HCT116 (cell line): ENCODE results near the gene EVX2. TPM values are rescaled to one million over a fixed set of nuclear protein-coding genes. Genes with fewer than 3 reads are reported as not detected.

Source experiments
- ATAC-seq: fragments of 200-7000 bp; cut with Tn5 transposase; 2 replicates; pipeline ENCODE4 v1.9.1; 2020; ENCODE audit warnings: mild to moderate bottlenecking, moderate library complexity
- BruUV-seq: library from RNA; stranded (reverse); fragments of 400-500 nt; replicated peaks from 2 replicates; lab custom pipeline; 2021; lab: Mats Ljungman, UMichigan
- CTCF ChIA-PET: fragments of 300-600 bp; sonication (Branson Sonifier 250); formaldehyde crosslinking; loops from one replicate; lab custom pipeline; 2021; ENCODE audit warnings: antibody characterized with exemption; lab: Charles Lee
- POLR2A ChIA-PET: fragments of 300-600, 350-600 bp; sonication (Branson Sonifier 250); formaldehyde crosslinking; loops from one replicate; lab custom pipeline; 2021; ENCODE audit warnings: antibody characterized with exemption; lab: Charles Lee
- RAD21 ChIA-PET, 2 experiments: fragments of 300-600 bp; sonication (Branson Sonifier 250); formaldehyde crosslinking; loops; one replicate each; lab custom pipeline; 2023; ENCODE audit warnings: low total read pairs in 2 of 2; ENCODE audit not compliant: uncharacterized antibody in 2 of 2, unreplicated experiment in 2 of 2, low non-redundant PET in 1 of 2; lab: Charles Lee
- DNase-seq: peaks from one replicate; pipeline ENCODE4 v3.0.0-alpha.2; 2010; ENCODE audit warnings: low read depth, low spot score
- H2AFZ ChIP-seq: fragments of 200-600 bp; shearing (Covaris generic), sonication (generic); 2 replicates; pipeline ENCODE4 v1.6.1; 2017; ENCODE audit warnings: low read depth, mixed run types, mixed read lengths, antibody characterized with exemption, low read length; ENCODE audit not compliant: poor library complexity, severe bottlenecking
- H3K27ac ChIP-seq: 2 replicates; pipeline ENCODE4 v1.5.1; 2012; ENCODE audit warnings: low read depth, low read length
- H3K27me3 ChIP-seq: fragments of 200-600 bp; sonication (generic); 2 replicates; pipeline ENCODE4 v1.6.1; 2016; ENCODE audit warnings: mixed run types, low read length, mixed read lengths; ENCODE audit not compliant: insufficient read depth
- H3K36me3 ChIP-seq, 2 experiments: fragments of 200-500 bp in 1 of 2; fragments of 200-600 bp in 1 of 2; sonication (Bioruptor generic) in 1 of 2; sonication (generic) in 1 of 2; 2 replicates each; pipeline versions ENCODE4 v1.5.1 to v1.6.1; 2014 to 2016; ENCODE audit warnings: low read length in 2 of 2, inconsistent platforms in 1 of 2, mixed read lengths in 1 of 2, mixed run types in 1 of 2; ENCODE audit not compliant: insufficient read depth in 2 of 2, control insufficient read depth in 1 of 2
- H3K4me1 ChIP-seq, 2 experiments: fragments of 200-600 bp in 1 of 2; sonication (generic) in 1 of 2; 2 replicates each; pipeline versions ENCODE4 v1.5.1 to v1.6.1; 2012 to 2017; ENCODE audit warnings: low read length in 2 of 2, inconsistent platforms in 1 of 2, mild to moderate bottlenecking in 1 of 2, mixed read lengths in 1 of 2, mixed run types in 1 of 2, moderate library complexity in 1 of 2; ENCODE audit not compliant: insufficient read depth in 2 of 2, control insufficient read depth in 1 of 2
- H3K4me2 ChIP-seq: fragments of 200-600 bp; sonication (generic); 2 replicates; pipeline ENCODE4 v1.6.1; 2017; ENCODE audit warnings: mixed run types, low read length, mixed read lengths
- H3K4me3 ChIP-seq, 2 experiments: fragments of 200-600 bp in 1 of 2; sonication (generic) in 1 of 2; replicated peaks in 1 of 2; 2 replicates each; pipeline ENCODE4 v1.5.1; 2011 to 2016; ENCODE audit warnings: low read length in 2 of 2, control low read depth in 1 of 2, low read depth in 1 of 2, mild to moderate bottlenecking in 1 of 2, mixed read lengths in 1 of 2, mixed run types in 1 of 2
- H3K79me2 ChIP-seq: fragments of 200-600 bp; sonication (generic); 2 replicates; pipeline ENCODE4 v1.6.1; 2017; ENCODE audit warnings: mild to moderate bottlenecking, mixed run types, low read length, moderate library complexity, mixed read lengths; ENCODE audit not compliant: insufficient read depth
- H3K9ac ChIP-seq: fragments of 200-600 bp; sonication (generic); 2 replicates; pipeline ENCODE4 v1.6.1; 2016; ENCODE audit warnings: low read length, mixed read lengths
- H3K9me2 ChIP-seq: fragments of 200-600 bp; sonication (generic), shearing (Covaris generic); 2 replicates; pipeline ENCODE4 v1.6.1; 2017; ENCODE audit warnings: mixed run types, mild to moderate bottlenecking, moderate library complexity; ENCODE audit not compliant: insufficient read depth
- H3K9me3 ChIP-seq, 2 experiments: fragments of 200-500 bp in 1 of 2; fragments of 200-600 bp in 1 of 2; sonication (Bioruptor generic) in 1 of 2; sonication (generic) in 1 of 2; 2 replicates each; pipeline ENCODE4 v1.6.1; 2014 to 2017; ENCODE audit warnings: low read length in 2 of 2, mixed read lengths in 2 of 2, inconsistent platforms in 1 of 2, low read depth in 1 of 2, mild to moderate bottlenecking in 1 of 2, mixed run types in 1 of 2, moderate library complexity in 1 of 2; ENCODE audit not compliant: control insufficient read depth in 1 of 2, insufficient read depth in 1 of 2
- H4K20me1 ChIP-seq: fragments of 200-600 bp; sonication (generic), shearing (Covaris generic); 2 replicates; pipeline ENCODE4 v1.6.1; 2017; ENCODE audit warnings: mixed run types, mild to moderate bottlenecking, moderate library complexity; ENCODE audit not compliant: insufficient read depth
- CBX3 ChIP-seq: IDR thresholded peaks from 2 replicates; pipeline ENCODE4 v1.6.1; 2012; ENCODE audit warnings: low read depth
- CEBPB ChIP-seq: IDR thresholded peaks from 2 replicates; pipeline ENCODE4 v1.6.1; 2012; ENCODE audit warnings: low read depth
- ELF1 ChIP-seq: IDR thresholded peaks from 2 replicates; pipeline ENCODE4 v1.6.1; 2012; ENCODE audit warnings: low read depth, borderline replicate concordance
- EZH2 ChIP-seq: fragments of 200-600 bp; sonication (generic); IDR thresholded peaks from 2 replicates; pipeline ENCODE4 v1.6.1; 2017; ENCODE audit warnings: antibody characterized with exemption, mixed run types
- EZH2phosphoT487 ChIP-seq: fragments of 200-600 bp; IDR thresholded peaks from 2 replicates; pipeline ENCODE4 v1.6.1; 2018; ENCODE audit warnings: antibody characterized with exemption, borderline replicate concordance
- JUND ChIP-seq: IDR thresholded peaks from 2 replicates; pipeline ENCODE4 v1.6.1; 2012
- RAD21 ChIP-seq: IDR thresholded peaks from 2 replicates; pipeline ENCODE4 v1.6.1; 2012; ENCODE audit warnings: low read depth, mild to moderate bottlenecking
- SIN3A ChIP-seq: IDR thresholded peaks from 2 replicates; pipeline ENCODE4 v1.6.1; 2012; ENCODE audit warnings: low read depth
- SP1 ChIP-seq: IDR thresholded peaks from 2 replicates; pipeline ENCODE4 v1.6.1; 2012; ENCODE audit warnings: low read depth
- TCF7L2 ChIP-seq: IDR thresholded peaks from 2 replicates; pipeline ENCODE4 v1.7.0; 2011; ENCODE audit warnings: borderline replicate concordance, inconsistent platforms; ENCODE audit not compliant: insufficient read depth, insufficient read length; ENCODE audit errors: extremely low read depth
- YY1 ChIP-seq: IDR thresholded peaks from 2 replicates; pipeline ENCODE4 v1.6.1; 2011; ENCODE audit warnings: low read length, low read depth, moderate library complexity, mild to moderate bottlenecking; ENCODE audit not compliant: insufficient replicate concordance; ENCODE audit errors: extremely low read depth
- intact Hi-C: fragments of 100-400 bp; cut with micrococcal nuclease; formaldehyde crosslinking; loops from 2 replicates; pipeline ENCODE4 v1.10.0; 2022
- total RNA-seq: library from RNA; stranded (reverse); gene quantifications from one replicate; pipeline ENCODE4 v1.2.1, GENCODE V29; 2021; ENCODE audit not compliant: unreplicated experiment
- TF ChIP-seq, protein P1 (sequence below), 3 experiments: fragments of 200-600 bp in 1 of 3; sonication (generic) in 1 of 3; IDR thresholded peaks in 2 of 3; conservative IDR thresholded peaks in 1 of 3; 2 replicates each; pipeline ENCODE4 v1.5.1; 2012 to 2017; ENCODE audit warnings: low read depth in 2 of 3, low read length in 2 of 3, antibody characterized with exemption in 1 of 3, borderline replicate concordance in 1 of 3, control low read depth in 1 of 3, mild to moderate bottlenecking in 1 of 3, mixed read lengths in 1 of 3, mixed run types in 1 of 3, moderate library complexity in 1 of 3; ENCODE audit not compliant: insufficient read depth in 1 of 3

The EVX2 gene
- total RNA-seq, 1 experiment from 2014 or later, result not detected

DNA sequence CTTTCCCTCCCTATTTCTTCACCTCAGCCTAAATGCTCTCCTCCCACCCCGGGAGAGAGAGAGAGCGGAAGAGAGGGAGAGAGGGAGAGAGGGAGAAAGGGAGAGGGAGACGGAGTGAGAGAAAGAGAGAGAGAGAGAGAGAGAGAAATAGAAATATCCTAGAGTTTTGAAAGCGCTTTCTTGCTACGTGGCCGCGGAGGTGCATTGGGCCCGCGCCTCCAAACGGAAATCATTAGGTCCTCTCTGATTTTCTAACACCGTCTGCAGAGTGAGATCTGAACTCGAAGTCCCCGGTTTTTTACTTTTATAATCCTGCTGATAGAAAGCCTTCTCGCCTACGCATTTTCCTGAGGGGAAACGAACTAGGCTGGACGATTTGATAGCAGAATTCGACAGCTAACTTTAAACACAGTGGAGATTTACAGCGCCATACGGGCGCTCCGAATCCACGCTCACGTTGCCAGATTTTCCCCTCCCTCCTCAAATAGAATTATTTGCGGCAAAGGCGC lies 903 bp upstream of the EVX2 start (continued):
- TF ChIP-seq JUND (no peak), EZH2 (no peak), TCF7L2 (no peak), SIN3A (no peak), EZH2phosphoT487 (no peak), CEBPB (no peak), SP1 (no peak)

DNA sequence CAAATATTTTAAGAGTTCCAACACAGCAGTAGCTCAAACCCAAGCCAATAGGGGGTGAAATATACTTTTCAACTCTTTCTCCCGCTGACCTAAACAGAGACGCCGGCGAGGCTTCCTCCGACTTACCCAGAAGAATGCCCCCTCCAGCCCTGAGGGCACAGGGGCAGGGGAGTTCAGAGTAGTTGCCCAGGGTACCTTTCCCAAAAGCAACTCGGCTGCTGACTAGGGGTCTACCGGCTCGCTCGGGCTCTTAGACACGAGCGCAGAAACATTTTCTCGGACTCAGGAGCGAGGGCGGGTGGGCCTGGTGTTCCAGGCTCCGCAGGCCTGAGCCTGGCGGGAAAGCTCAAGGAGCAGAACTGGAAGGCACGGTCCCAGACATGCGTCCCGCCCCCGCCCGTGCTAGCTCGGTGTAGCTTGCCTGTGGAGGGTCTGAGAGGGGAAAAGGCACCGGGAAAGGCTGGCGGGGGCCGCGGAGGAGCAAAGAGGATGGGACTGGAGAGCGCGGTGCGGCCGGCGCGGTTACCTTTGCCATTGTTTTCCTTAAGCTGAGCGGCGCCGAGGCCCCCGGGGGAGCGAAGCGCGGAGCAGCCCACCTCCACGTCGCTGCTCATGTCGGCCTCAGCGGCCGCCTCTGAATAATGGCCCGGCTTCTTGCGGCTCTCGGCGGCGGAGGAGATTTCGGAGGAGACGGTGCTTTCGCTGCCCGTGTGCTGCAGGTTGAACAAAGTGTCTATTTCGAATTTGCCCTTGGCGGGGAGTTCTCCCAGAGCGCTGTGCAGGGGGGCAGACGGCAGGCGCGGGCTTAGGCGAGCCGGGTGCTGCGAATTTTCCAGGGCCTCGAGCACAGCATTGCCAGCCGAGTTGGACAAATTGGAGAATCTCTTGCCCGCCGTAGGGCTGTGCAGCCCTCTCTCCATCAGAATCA lies 674 bp downstream of the EVX2 start:
- DNase-seq (no peak), ATAC-seq (no peak)
- Histone ChIP-seq H3K9me2 (no peaks in the 10 kb centered on the region), H3K4me1 (no peaks in the 10 kb centered on the region), H3K4me2 (no peak overlapping the region), H3K9ac (no peak overlapping the region), H2AFZ (no peak overlapping the region), H3K9me3 (no peaks in the 10 kb centered on the region; a peak in 1 of 4 replicates), H3K27ac (no peak overlapping the region), H3K79me2 (no peaks in the 10 kb centered on the region), H4K20me1 (no peaks in the 10 kb centered on the region), H3K27me3 (no peaks in the 10 kb centered on the region), H3K4me3 (no peak overlapping the region), H3K36me3 (no peaks in the 10 kb centered on the region)
- ChIA-PET RAD21 (no interaction called here), POLR2A (no interaction called here), CTCF (no interaction called here)
- no peak for TF ChIP-seq YY1
- TF ChIP-seq ELF1, result no peak
- TF ChIP-seq RAD21, result no peak
- TF ChIP-seq SIN3A, result no peak
- TF ChIP-seq EZH2phosphoT487, result no peak
- TF ChIP-seq, protein P1, sequence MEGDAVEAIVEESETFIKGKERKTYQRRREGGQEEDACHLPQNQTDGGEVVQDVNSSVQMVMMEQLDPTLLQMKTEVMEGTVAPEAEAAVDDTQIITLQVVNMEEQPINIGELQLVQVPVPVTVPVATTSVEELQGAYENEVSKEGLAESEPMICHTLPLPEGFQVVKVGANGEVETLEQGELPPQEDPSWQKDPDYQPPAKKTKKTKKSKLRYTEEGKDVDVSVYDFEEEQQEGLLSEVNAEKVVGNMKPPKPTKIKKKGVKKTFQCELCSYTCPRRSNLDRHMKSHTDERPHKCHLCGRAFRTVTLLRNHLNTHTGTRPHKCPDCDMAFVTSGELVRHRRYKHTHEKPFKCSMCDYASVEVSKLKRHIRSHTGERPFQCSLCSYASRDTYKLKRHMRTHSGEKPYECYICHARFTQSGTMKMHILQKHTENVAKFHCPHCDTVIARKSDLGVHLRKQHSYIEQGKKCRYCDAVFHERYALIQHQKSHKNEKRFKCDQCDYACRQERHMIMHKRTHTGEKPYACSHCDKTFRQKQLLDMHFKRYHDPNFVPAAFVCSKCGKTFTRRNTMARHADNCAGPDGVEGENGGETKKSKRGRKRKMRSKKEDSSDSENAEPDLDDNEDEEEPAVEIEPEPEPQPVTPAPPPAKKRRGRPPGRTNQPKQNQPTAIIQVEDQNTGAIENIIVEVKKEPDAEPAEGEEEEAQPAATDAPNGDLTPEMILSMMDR (IDR thresholded peaks at IDR 0.05 in 2 of 3, conservative IDR thresholded peaks at IDR 0.05 in 1 of 3; ENCODE audit: borderline replicate concordance in 1 of 3, insufficient read depth in 1 of 3, low read depth in 2 of 3, low read length in 2 of 3), result no peak
- no peak for TF ChIP-seq CEBPB
- no peak for TF ChIP-seq EZH2
- TF ChIP-seq SP1, result no peak
- no peak for TF ChIP-seq CBX3
- no TSS peak for BruUV-seq
- intact Hi-C loops, result loop anchor here (5.0 kb wide), 1 partner anchor 1386 kb away; no protein-coding TSS in a partner anchor
